ENCODE results near the gene RHBG.

Gene RHBG

DNA sequence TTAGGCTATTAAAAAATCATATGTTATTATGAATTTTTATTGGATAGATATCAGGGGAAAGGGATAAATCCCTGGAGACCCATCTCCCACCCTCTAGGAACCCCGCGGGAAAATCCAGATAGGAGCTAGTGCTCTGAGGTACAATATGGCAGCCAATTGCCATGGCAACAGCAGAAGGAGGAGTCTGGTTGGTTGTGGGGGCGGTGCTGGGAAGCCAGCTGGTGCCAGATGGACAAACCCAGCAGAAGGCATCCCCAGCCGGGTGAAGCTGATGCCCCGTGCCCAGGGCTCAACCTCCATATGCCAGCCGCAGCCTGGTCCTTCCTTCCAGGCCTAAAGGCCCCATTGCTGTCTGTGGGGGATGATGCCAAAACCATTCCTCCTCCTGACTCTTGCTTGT is 38.3 kb downstream of the RHBG start:
- no peak for DNase-seq (ENCODE audit: low spot score)

DNA sequence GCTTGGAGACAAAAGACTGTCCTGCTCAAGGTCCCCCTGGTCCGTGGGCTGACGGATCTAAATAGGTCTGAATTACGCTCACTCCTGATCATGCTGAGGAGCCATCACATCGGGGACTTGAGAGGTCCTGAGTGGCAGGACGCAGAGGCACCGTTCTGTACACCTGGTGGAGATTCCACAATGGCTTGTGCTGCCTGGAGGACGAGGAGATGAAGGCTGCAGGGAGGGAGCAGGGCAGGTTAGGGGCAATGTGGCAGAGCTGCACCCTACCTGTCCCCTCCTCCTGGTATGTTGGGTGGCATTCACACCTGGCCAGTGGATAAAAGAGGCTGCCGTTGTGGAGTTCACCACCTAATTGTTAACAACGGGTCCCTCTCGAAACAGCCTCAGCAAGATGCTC is 38.7 kb downstream of the RHBG start:
- no peak for DNase-seq (ENCODE audit: low spot score)

DNA sequence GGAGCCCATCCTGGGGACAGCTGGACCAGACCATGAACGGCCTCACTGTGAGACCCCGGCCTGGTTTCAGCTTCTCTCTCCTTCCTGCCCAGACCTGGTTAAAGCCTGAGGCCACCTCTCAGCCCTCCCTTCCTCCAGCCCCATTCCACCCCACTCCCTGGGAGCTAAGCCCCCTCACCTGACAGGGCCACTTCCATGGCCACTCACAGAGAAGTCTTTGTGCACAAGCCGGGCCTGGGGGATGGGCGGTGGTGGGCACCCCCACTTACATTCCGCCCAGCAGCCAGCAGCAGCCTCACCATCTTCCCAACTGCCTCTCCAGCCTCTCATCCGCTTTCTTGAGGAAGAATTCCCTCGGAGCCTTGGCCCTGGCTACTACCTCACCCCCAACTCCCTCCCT is 40.4 kb downstream of the RHBG start:
- DNase-seq (ENCODE audit: low spot score) = no peak

DNA sequence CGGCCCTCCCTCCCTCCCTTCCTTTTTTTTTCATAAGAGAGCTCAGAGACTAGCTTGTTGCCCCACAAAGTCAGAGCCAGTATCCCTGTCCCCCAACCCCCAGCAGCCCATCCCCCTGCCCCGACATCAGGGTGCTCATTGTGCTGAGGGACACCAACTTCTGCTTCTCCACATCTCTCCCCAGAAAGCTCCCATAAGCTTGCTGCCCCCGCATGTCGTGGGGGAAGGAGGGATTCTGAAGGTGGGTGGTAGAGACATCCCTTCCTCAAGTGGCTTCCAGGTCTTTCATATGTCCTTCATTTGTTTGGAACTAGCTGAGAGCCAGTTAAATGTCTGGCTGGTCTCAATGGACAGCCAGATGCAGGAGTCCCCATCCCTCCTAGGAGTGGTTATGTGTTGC is 41.2 kb downstream of the RHBG start:
- no peak for DNase-seq (ENCODE audit: low spot score)

DNA sequence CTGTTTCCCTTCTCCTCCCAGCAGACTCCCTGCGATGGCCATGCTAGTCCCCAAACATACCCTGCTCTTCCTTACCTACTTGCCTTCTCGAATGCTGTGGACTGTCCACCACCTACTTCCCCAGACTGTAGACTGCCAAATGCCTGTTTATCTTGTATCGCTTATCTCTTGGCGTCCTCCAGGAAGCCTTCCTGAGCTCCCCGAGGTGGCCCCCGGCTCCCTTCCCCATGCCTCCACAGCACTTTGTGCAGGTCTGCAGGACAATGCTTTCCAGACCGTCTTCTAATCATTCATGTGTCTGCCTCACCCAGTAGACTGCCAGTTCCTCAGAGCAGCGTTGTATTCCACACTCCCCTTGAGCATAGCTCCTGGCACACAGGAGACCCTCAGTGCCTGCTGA is 41.7 kb downstream of the RHBG start:
- DNase-seq (ENCODE audit: low spot score) = no peak

DNA sequence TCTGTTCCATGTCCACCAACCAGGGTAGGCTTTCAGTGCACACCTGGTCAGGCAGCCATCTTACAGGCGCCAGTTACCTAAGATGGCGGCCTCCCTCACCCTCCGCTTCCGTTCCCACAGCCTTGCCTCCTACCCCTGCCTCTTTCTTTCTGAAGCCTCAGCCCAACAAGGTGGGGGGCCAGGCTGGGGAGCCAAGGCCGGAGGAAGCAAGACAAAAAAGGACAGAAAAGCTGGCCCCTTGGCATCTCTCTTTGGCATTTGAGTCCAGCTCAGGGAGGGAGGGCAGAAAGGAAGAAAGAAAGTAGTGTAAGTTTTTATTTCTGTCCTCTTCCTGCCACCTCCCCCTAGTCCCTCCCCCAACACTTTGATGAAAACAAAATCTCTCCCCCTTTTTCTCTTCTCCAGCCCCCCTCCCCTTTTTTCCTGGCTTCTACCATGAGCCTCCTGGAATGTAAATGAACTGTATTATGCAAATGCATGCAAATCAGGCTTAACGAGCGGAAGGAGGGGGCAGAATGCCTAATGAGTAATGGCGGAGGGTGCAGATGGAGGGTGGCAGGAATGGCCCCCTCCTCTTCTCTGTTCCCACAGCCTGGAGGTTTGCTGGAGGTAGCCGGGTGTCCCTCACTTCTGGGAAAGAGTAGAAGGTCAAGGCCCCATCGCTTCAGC is 43.8 kb downstream of the RHBG start:
- DNase-seq (ENCODE audit: low spot score) = no peak

DNA sequence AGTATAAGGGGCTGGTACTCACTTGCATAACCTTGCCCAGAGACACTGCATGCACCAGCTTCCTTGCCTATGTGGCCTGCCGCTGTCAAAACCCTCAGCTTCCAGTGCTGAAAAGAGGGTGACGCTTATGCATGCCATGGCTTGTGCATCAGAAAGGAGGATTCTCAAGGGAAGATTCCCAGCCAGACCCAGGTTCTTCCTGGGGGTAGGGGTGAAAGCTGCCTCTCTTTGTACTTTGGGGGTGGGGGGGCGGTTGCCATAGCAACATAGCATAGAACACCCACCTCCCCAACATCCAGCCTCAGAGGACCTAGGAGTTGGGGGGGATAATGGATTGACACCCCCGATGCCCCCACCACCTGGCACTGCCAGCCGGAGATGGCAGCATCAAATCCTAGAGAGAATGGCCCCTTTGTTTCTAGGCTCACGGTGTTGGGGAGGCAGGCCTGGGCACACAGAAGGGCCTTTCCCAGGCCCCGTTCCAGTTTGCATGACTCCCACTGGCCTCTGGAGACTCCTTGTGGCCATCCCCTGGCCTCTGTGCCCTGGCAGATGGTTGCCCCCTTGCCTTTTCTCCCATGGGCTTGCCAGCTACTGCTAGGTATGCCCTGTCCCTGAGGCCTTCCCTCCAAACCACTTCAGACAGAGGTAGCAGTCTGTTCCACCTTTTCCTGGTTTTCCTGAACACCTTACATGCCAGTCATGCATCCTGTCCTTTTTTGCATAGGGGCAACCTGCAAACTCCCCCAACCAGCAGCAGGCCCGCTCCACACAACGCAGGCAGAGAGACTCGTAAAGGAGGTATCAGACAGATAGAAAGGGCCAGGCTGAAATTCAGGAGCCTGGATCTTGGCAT is 44.6 kb downstream of the RHBG start:
- DNase-seq (ENCODE audit: low spot score) = no peak

DNA sequence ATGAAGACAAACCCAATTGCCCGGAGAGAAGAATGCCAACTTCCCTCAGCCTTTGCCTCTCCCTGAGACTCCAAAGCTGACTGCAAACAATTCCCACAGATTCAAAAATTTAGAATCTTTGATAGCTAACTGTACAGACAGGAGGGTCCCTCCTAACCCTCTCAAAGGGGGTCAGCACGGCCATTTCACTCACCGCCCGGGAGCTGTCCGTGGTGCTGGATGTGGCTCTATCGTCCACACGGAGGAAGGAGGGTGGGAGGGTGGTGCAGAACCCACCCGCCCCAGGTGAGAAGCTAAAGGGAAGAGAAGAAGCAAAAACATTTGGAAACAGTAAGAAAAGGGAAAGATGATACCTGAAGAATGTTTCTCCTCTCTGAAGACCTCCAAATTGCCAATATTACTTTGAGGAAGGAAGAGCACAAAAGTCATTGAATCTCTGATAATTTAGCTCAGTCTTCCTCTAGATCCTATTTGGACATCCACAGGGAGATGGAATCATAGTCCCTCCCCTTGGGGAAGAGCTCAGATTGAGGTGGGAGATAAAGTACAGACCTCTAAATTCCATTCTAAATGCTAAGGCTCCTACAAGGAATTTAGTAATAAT is 45.6 kb downstream of the RHBG start:
- no peak for DNase-seq (ENCODE audit: low spot score)

DNA sequence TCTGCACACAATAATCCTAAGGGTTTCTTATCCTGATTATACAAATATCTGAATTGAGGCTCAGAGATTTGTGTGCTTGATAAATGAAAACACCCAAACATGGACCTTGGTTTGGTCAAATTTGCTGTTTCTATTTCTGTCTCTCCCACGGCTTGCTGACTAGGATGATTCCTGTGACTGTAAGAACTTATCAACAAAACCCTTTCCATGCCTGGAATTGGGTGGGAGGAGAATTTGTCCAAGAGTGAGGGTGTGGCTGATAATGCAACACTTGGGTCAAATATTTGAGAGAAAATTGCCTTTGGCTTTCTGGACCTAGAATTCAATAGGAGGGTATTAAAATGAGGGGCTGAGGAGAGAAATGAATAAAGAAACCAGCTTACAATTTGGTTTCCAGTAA is 48.0 kb downstream of the RHBG start:
- DNase-seq (ENCODE audit: low spot score) = no peak

DNA sequence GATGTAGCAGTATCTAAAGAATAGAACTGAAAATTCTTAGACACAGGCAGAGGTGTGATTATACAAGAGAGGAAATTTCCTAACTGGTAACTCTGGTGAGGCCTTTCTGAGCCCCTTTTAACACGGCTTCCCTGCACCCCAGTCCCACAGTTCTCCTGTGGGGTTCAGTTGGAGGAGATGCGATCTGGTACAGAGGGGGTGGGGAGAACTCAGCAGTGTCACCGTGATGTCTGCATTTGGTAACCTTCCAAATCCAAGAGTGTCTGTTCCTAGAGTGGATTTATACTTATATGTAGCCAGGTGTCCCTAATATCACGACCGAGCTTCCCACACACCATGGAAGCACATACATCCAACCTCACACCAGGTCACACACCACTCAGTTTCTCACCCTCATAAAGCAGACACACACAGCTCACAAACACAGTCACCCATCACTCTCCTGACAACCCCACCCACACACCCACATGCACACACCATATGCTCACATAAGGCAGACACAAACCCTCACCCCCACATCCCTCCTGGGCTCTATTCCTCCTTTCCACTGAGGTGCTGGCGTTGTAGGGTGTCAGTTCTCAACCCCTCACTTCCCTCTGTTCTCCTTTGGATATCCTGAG is 48.5 kb downstream of the RHBG start:
- no peak for DNase-seq (ENCODE audit: low spot score)

DNA sequence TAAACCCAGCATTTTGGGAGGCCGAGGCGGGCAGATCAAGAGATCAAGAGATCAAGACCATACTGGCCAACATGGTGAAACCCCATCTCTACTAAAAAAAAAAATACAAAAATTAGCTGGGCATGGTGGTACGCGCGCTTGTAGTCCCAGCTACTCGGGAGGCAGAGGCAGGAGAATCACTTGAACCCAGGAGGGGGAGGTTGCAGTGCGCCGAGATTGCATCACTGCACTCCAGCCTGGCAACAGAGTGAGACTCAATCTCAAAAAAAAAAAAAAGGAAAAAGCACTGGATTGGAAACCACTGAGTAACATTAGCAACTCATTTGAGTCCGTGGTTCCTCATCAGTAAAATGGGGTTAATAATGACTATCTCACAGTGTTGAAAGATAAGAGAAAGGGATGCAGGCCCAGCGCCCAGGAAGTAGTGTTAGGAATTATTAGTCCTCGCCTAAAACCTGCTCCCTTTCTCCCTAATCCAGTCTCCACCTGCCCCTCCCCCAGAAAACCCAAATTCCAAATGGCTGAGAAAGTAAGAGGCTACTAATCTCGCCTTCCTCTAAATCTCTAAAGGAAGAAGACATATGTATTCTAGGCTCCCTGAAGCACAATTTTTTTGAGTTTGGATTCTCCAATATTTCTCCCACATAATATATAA is 49.5 kb downstream of the RHBG start:
- DNase-seq (ENCODE audit: low spot score) = no peak

DNA sequence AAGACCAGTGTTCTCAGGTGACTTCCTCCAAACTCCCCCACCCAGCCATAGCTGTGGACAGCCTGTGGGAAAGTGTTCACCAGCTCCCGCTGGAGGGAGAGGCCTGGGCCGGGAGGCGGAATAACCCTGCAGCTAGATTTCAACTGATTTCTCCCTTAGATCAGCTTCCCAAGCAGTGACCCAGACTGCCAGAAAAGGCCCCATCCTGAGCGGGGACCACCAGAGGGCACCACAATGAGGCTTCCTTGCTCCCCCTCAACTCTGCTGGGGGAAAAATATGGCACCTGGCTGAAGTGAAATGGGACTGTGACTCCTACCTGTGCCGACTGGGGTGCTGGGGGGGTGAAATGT is 50.8 kb downstream of the RHBG start:
- no peak for DNase-seq (ENCODE audit: low spot score)

DNA sequence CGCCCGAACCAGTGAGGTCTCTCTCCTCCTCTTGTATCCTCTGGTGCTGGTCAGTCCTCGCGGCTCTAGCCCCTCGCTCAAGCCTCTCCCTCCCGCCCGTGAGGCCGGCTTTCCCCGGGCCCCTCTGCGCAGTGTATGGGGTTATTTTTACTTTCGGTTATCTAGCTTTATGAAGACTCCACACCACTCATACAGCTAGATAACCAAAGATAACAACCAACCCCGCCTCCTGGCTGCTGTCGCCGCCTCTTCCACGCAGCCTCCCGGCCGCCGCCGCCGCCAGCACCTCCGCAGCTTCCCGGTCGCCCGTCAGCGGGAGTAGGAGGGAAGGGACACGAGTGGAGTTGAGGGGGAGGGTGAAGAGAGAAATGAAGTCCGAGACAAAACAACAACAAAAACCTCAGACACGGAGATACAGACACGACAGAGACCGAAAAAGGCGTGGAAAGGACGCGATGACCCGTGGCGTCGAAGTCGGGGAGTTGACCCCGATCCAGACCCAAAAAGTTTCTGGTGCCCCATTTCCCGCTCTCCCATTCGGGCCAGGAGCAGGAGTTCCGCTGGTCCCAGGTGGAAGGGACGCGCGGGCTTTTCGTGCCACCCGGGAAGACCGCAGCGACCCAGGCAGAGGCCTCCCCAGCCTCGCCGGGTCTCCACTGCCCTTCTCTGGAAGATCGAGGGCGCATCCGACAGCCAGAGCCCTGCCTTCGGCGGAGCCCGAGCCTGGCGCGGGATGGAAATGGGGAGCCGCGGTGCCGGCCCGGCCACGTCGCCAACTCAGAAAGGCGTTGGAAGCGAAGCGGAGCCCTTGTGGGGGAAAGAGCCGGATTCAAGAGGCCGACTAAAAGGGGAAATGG is 51.4 kb downstream of the RHBG start:
- no peak for DNase-seq (ENCODE audit: low spot score)

DNA sequence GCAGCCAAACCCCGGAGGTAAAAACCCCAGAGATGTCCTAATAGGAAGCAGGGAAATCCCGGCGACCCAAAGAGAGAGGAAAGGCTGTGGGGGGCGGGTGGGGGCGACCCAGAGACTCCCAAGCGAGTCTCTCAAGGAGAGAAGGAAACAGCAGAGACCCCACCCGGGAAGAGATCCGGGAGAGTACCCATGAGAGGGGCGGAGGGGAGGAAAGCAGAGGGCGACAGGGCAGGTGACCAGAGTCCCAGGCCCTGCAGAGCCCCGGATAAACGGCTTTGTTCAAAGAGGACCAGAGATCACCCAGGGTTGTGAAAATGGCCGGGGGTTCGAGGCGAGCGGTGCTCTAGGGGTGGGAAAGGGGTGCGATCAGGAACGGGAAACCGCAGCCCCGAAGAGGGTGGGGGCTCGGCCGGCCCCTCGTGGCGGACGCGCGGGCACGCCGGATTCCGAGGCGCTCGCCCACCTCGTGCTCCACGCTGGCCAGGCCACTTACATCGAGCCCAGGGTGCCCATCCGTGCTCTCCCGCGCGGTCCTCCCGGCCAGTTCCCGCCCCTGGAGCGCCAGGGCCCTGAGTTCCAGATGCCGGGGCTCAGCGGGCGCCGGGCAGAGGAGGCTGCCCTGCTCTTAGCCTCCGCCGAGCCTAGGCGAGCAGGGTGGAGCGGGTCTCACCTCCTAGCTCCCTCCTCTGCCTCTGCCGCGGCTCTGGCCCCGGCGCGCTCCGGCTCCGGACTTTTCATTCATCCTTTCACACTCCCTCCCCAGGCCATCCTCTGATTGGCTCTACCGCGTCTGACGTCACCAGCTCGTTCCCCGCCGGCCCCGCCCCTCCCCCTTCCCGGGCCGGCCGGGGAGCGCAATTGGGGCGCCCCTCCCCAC is 52.3 kb downstream of the RHBG start:
- peak; percentile 93 for DNase-seq (ENCODE audit: low spot score)

DNA sequence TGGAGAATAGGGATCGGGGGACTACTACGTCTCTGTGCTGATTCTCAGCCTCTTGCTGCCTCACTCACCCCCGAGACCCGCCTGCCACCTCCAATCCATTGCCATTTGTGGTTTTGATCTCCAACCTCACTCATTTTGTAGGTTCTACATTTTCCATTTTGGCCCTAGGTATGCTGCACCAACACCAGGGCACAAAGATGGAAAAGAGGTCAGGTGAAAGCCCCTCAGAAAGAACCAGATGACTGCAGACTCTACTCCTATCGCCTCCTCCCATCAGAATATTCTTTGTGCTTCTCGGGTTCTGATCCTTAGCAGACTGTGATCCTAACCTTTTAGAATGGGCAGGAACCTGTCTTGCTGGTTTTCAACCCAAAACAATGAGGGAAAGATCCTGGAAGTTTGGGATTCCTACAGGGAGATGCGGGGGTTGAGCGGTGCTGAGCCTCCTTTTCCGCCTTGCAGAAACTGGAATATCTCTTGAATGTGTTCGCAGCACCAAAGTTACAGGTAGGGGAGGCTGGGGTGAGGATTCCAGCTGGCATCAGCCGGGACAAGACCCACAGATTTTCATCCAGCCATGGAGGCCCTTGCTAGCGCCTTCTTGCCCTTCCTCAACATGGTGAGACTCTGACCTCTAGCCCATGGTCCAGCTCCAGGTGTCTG is 53.1 kb downstream of the RHBG start:
- DNase-seq (ENCODE audit: low spot score) = no peak

DNA sequence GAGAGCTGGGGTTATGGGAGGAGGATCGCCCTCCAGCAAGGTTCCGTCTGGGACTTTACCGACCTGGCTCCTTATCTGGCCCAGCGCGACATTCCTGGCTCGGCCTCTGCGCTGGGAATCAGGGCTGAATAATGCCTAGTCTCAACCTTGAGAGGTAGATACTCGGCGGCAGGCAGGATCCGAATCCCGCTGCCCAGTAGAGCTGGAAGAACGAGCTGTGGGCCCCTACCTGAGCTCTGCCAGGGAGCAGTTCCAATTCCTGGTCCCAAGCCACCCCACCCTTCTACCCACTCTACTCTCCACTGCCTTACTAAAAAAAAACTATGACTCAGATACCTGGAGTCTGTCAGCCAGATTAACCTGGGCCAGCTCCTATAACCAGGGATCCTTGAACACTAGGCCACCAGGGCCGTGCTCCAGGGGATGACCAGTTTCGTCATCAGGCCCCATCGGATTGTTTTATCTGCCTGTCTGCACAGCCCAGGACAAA is 53.6 kb downstream of the RHBG start:
- DNase-seq (ENCODE audit: low spot score) = no peak

DNA sequence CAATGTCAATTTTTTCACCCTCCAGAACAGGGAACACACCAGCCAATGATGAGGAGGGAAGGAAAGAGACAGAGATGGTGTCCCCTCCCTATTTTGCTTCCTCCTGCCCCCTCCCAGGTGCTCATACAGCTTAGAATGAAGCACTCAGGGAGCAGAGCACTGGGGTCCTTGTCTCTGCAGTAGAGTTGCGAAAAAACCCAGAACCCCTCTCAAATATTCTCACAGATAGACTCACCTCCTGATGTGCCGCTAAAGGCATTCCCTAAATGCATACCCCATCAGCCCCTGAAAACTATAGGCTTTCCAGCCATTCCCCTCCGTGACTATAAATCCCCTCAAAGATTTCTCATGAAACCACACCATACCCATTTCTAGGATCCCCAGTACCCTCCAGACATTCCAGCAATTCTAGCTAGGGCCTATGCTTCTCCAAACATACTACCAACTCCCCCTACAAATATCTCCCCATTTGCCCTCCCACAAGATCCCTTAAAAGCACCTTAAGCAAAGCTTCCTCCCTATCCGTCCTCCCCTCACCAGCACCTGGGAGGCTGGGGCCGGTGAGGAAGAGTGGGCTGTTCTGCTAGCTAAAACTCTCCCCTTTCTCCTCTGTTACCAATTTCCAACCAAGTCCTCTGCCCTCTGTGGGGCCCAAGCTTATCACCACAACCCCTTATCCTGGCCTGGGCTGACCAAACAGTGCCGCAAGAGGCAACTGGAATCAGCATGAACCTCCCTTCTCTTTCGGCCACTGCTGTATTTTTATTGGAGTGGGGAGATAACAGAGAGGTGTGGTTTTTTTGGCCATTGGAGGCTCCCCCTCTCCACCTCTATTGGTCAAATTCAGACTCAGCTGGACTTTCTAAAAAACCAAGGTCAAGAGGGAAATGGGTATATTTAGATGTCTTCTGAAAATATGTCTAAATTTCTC is 54.7 kb downstream of the RHBG start:
- DNase-seq (ENCODE audit: low spot score) = no peak

DNA sequence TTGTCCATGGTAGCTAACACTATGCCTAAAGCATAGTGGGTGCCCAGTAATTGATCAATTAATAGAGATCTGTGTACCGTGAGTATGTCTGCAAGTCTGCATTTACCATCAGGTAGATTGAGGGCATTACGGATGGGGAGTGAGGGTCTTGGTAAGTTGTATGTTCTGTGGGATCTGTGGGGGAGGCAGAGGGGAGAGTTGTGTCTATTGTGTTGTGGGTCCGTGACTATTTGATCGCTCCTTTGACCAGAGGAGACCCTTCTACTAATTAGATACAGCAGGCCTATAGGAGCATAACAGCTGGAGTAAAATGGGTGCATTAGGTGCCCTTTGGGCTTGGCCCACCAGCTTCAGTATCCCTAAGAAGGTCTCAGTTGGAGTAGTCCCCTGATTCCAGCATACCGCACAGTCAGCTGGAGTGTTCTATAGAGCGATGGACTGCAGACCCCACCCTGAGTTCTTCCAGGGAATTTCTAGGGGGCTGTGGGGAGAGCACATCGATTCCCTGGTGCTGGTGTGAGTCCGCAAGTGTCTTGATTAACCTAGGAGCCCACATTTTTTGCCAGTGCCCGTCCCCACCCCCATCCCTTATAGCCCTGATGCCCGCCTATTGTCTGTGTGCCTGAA is 55.9 kb downstream of the RHBG start:
- DNase-seq (ENCODE audit: low spot score) = no peak
